Karpas-422 (cell line): Measurements from ENCODE around the gene HIC2. TPM values are rescaled to one million over a fixed set of nuclear protein-coding genes. Genes with fewer than 3 reads are reported as not detected.
"Not testable (repeated sequence)": the region's sequence is repeated elsewhere in the genome, so short reads cannot be mapped to it uniquely, and the experiment has no call there.

Source experiments
- DNase-seq: peaks from one replicate; pipeline ENCODE4 v3.0.0-alpha.2; 2015
- H2AFZ ChIP-seq: fragments of 200-600 bp; sonication (generic); 2 replicates; pipeline ENCODE4 v1.6.1; 2014; ENCODE audit warnings: antibody characterized with exemption, low read length, mixed read lengths
- H3K27ac ChIP-seq: fragments of 200-600 bp; sonication (generic); 2 replicates; pipeline ENCODE4 v1.5.1; 2014; ENCODE audit warnings: mild to moderate bottlenecking, low read length, moderate library complexity
- H3K27me3 ChIP-seq: fragments of 200-600 bp; sonication (generic); 2 replicates; pipeline ENCODE4 v1.6.1; 2014; ENCODE audit warnings: low read length, mixed read lengths
- H3K36me3 ChIP-seq: fragments of 200-600 bp; sonication (generic); 2 replicates; pipeline ENCODE4 v1.6.1; 2014; ENCODE audit warnings: low read length, mixed read lengths; ENCODE audit not compliant: insufficient read depth
- H3K4me1 ChIP-seq: fragments of 200-600 bp; sonication (generic); 2 replicates; pipeline ENCODE4 v1.6.1; 2014; ENCODE audit warnings: mild to moderate bottlenecking, low read length, mixed read lengths
- H3K4me2 ChIP-seq: fragments of 200-600 bp; sonication (generic); 2 replicates; pipeline ENCODE4 v1.6.1; 2014; ENCODE audit warnings: low read length, low read depth, mild to moderate bottlenecking; ENCODE audit not compliant: poor library complexity, severe bottlenecking
- H3K4me3 ChIP-seq: fragments of 200-600 bp; sonication (generic); 2 replicates; pipeline ENCODE4 v1.5.1; 2014; ENCODE audit warnings: mild to moderate bottlenecking, antibody characterized with exemption, low read length, mixed read lengths
- H3K79me2 ChIP-seq: fragments of 200-600 bp; sonication (generic); 2 replicates; pipeline ENCODE4 v1.6.1; 2014; ENCODE audit warnings: mild to moderate bottlenecking, low read length, mixed read lengths
- H3K9ac ChIP-seq: fragments of 200-600 bp; sonication (generic); 2 replicates; pipeline ENCODE4 v1.6.0; 2014; ENCODE audit warnings: low read length
- H3K9me2 ChIP-seq: fragments of 200-600 bp; sonication (generic), shearing (Covaris generic); replicated peaks from 2 replicates; pipeline ENCODE4 v1.6.0; 2014; ENCODE audit warnings: mild to moderate bottlenecking, low read length, moderate library complexity; ENCODE audit not compliant: insufficient read depth
- H3K9me3 ChIP-seq: fragments of 300-700, 200-600 bp; sonication (generic); 2 replicates; pipeline ENCODE4 v1.6.1; 2014; ENCODE audit warnings: low read length, mixed read lengths
- H4K20me1 ChIP-seq: fragments of 200-600 bp; sonication (generic); 2 replicates; pipeline ENCODE4 v1.6.1; 2014; ENCODE audit warnings: mild to moderate bottlenecking, antibody characterized with exemption, low read length, low read depth; ENCODE audit not compliant: insufficient read depth
- total RNA-seq: library from RNA; depleted of rRNA; stranded (reverse); fragments of >200 nt; shearing (Covaris generic); gene quantifications from 2 replicates; pipeline ENCODE4 v1.2.3, GENCODE V29; 2014; ENCODE audit warnings: low replicate concordance

The HIC2 gene
- total RNA-seq, 1 experiment from 2014 or later: 4.4 TPM

DNA sequence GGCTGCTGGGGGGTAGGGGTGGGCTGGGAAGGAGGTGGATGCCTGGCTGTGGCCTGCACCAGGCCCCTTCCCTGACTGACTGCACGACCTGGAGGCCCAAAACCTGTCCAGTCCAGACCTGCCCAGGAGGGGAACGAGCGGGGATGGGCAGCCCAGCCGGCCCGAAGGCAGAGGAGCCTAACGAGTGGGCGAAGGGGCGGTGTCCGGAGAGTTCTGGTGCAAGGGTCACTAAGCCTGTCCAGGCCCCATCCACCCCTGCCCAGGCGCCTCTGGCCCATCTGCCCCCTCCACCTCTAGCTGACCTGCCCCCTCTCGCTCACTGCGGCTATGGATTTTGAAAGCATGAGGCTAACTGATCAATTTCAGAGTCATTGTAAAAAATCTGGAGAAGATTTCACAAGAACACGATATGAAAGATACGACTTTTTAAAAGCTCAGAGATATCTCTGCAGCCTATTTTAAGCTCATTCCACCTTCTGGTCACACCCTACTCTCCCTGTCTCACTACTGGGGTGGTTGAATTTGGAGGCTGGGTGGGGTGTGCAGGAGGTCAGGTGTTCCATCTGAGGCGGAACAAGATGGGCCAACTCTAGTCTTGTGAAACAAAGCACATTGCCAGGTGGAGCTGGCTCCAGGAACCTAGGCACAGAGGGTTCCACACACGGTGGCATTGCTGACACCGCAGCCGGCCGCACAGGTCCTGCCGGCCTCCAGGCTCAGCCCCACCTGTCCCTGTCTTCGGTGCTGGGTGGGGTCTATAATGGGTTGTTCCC lies 15.8 kb upstream of the HIC2 start:
- H3K9me2 ChIP-seq, H3K27me3 ChIP-seq, H3K9ac ChIP-seq, H4K20me1 ChIP-seq, DNase-seq, H3K4me2 ChIP-seq, H3K4me3 ChIP-seq, H2AFZ ChIP-seq, H3K36me3 ChIP-seq, H3K79me2 ChIP-seq, H3K27ac ChIP-seq, H3K9me3 ChIP-seq, H3K4me1 ChIP-seq: not testable (repeated sequence)

GRCh38 chr22:21402763-21403314 lies 14.3 kb upstream of the HIC2 start:
- H3K9ac ChIP-seq, H3K36me3 ChIP-seq, H3K27me3 ChIP-seq, H3K9me3 ChIP-seq, H3K4me2 ChIP-seq, H3K9me2 ChIP-seq, H3K27ac ChIP-seq, DNase-seq, H4K20me1 ChIP-seq, H3K4me1 ChIP-seq, H3K4me3 ChIP-seq, H2AFZ ChIP-seq, H3K79me2 ChIP-seq: not testable (repeated sequence)

GRCh38 chr22:21407139-21407538 lies 10.0 kb upstream of the HIC2 start:
- H3K4me1 ChIP-seq, H3K9ac ChIP-seq, H3K79me2 ChIP-seq, H4K20me1 ChIP-seq, H3K9me2 ChIP-seq, H3K4me2 ChIP-seq, H3K9me3 ChIP-seq, H3K36me3 ChIP-seq, DNase-seq, H2AFZ ChIP-seq, H3K27ac ChIP-seq, H3K4me3 ChIP-seq, H3K27me3 ChIP-seq: not testable (repeated sequence)

GRCh38 chr22:21407792-21408191 lies 9.4 kb upstream of the HIC2 start:
- not testable (repeated sequence) for H3K9me2 ChIP-seq, H3K36me3 ChIP-seq, H4K20me1 ChIP-seq, H3K27me3 ChIP-seq, H3K4me2 ChIP-seq, H3K9ac ChIP-seq, H3K4me3 ChIP-seq, H2AFZ ChIP-seq, H3K4me1 ChIP-seq, H3K79me2 ChIP-seq, DNase-seq, H3K27ac ChIP-seq, H3K9me3 ChIP-seq

- H4K20me1 ChIP-seq, H3K27me3 ChIP-seq, DNase-seq, H3K79me2 ChIP-seq, H3K27ac ChIP-seq, H3K4me3 ChIP-seq, H3K9me2 ChIP-seq, H3K4me2 ChIP-seq, H3K9ac ChIP-seq, H2AFZ ChIP-seq, H3K36me3 ChIP-seq, H3K9me3 ChIP-seq, H3K4me1 ChIP-seq: not testable (repeated sequence)
These were observed 796 bp upstream of the HIC2 start for GRCh38 chr22:21416375-21416774.

DNA sequence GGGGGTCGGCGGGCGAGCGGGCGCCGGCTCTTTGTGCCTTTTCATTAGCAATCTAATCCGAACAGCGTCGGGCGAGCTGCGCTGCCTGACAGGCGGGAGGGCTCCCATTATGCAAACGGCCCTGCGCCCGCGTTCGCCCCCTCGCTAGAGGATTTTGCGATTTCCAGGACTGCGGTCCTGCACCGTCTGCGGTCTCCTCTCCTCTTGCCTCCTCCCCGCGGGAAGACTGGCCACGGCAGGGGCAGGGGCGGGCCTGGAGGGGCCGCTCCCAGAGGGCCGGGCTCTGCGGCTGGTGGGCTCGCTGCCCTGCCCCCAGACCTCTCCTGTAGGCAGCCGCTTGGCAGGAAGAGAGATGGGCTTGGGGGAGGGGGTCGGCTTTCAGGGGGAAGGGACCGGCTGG lies 682 bp downstream of the HIC2 start:
- not testable (repeated sequence) for H3K27me3 ChIP-seq, H3K4me2 ChIP-seq, H4K20me1 ChIP-seq, H3K27ac ChIP-seq, H3K9me2 ChIP-seq, H2AFZ ChIP-seq, H3K36me3 ChIP-seq, DNase-seq, H3K9me3 ChIP-seq, H3K79me2 ChIP-seq, H3K4me1 ChIP-seq
- H3K9ac ChIP-seq: peak overlapping the region; percentile 55; the same call in 1 of the 2 replicates
- H3K4me3 ChIP-seq: peak overlapping the region; percentile 54; the same call in 1 of the 2 replicates

- H3K4me2 ChIP-seq, H3K79me2 ChIP-seq, H3K36me3 ChIP-seq, H3K9me2 ChIP-seq, DNase-seq, H2AFZ ChIP-seq, H3K9ac ChIP-seq, H4K20me1 ChIP-seq, H3K27ac ChIP-seq, H3K4me1 ChIP-seq, H3K4me3 ChIP-seq, H3K27me3 ChIP-seq, H3K9me3 ChIP-seq: not testable (repeated sequence)
These were observed 1.9 kb downstream of the HIC2 start for GRCh38 chr22:21418974-21419638.

- H3K79me2 ChIP-seq, H3K36me3 ChIP-seq, H3K4me3 ChIP-seq, H2AFZ ChIP-seq, DNase-seq, H3K9me3 ChIP-seq, H3K27ac ChIP-seq, H3K9me2 ChIP-seq, H3K4me1 ChIP-seq, H3K9ac ChIP-seq, H4K20me1 ChIP-seq, H3K4me2 ChIP-seq, H3K27me3 ChIP-seq: not testable (repeated sequence)
These were observed 3.1 kb downstream of the HIC2 start for GRCh38 chr22:21420180-21420763.
